ENCODE results near the gene PAK6. TPM values are rescaled to one million over a fixed set of nuclear protein-coding genes. Genes with fewer than 3 reads are reported as not detected.

Gene PAK6
- polyA plus RNA-seq, 1 donor from 2014 or later = 32.4 TPM

GRCh38 chr15:40273428-40273827 lies 34.6 kb downstream of the PAK6 start:
- H3K27me3 ChIP-seq (ENCODE audit: insufficient read depth, low read depth, low read length) = peaks cover 3% of the 10 kb centered on the region

GRCh38 chr15:40274350-40275274 lies 35.7 kb downstream of the PAK6 start:
- TF ChIP-seq SMC3 (conservative IDR thresholded peaks at IDR 0.05; ENCODE audit: poor library complexity) = peak; percentile 99
- TF ChIP-seq EZH2 (IDR thresholded peaks at IDR 0.05; ENCODE audit: borderline replicate concordance, insufficient read depth, low read length, poor library complexity, severe bottlenecking) = no peak
- TF ChIP-seq CTCF (IDR thresholded peaks at IDR 0.05; ENCODE audit: poor library complexity, severe bottlenecking) = peak; percentile 99
- peak; percentile 87 for TF ChIP-seq RAD21 (conservative IDR thresholded peaks at IDR 0.05)
- H3K27me3 ChIP-seq (ENCODE audit: insufficient read depth, low read depth, low read length) = peaks cover 15% of the 10 kb centered on the region

More at GRCh38 chr15:40273428-40273827, 34.6 kb downstream of the PAK6 start:
- Histone ChIP-seq H3K9ac (ENCODE audit: low read length) (no peak overlapping the region), H3K9me3 (ENCODE audit: low read length) (no peaks in the 10 kb centered on the region), H4K20me1 (ENCODE audit: insufficient read depth) (no peaks in the 10 kb centered on the region), H3K4me2 (ENCODE audit: low read length) (no peak overlapping the region), H3K79me2 (replicated peaks; ENCODE audit: insufficient read depth, low read length) (no peaks in the 10 kb centered on the region), H2AFZ (ENCODE audit: low read depth, low read length) (no peak overlapping the region), H3F3A (ENCODE audit: insufficient read depth, low read length, poor library complexity, severe bottlenecking) (no peaks in the 10 kb centered on the region), H3K27ac (ENCODE audit: low read length) (no peak overlapping the region), H3K4me3 (ENCODE audit: low read length) (no peak overlapping the region), H3K9me2 (ENCODE audit: insufficient read depth, low read length) (no peaks in the 10 kb centered on the region), H3K36me3 (ENCODE audit: insufficient read depth, low read length) (no peaks in the 10 kb centered on the region)
- TF ChIP-seq CTCF (IDR thresholded peaks at IDR 0.05; ENCODE audit: poor library complexity, severe bottlenecking) = no peak

GRCh38 chr15:40275523-40275922 lies 36.7 kb downstream of the PAK6 start:
- H3K4me2 ChIP-seq (ENCODE audit: low read length) = no peak overlapping the region
- no peak overlapping the region for H3K9ac ChIP-seq (ENCODE audit: low read length)
- no peaks in the 10 kb centered on the region for H3K79me2 ChIP-seq (replicated peaks; ENCODE audit: insufficient read depth, low read length)
- no peaks in the 10 kb centered on the region for H3K9me2 ChIP-seq (ENCODE audit: insufficient read depth, low read length)
- TF ChIP-seq EZH2 (IDR thresholded peaks at IDR 0.05; ENCODE audit: borderline replicate concordance, insufficient read depth, low read length, poor library complexity, severe bottlenecking) = no peak
- no peaks in the 10 kb centered on the region for H3K9me3 ChIP-seq (ENCODE audit: low read length)
- H3K4me3 ChIP-seq (ENCODE audit: low read length) = no peak overlapping the region
- no peaks in the 10 kb centered on the region for H4K20me1 ChIP-seq (ENCODE audit: insufficient read depth)
- H3K27ac ChIP-seq (ENCODE audit: low read length) = no peak overlapping the region
- H3K36me3 ChIP-seq (ENCODE audit: insufficient read depth, low read length) = no peaks in the 10 kb centered on the region
- no peaks in the 10 kb centered on the region for H3F3A ChIP-seq (ENCODE audit: insufficient read depth, low read length, poor library complexity, severe bottlenecking)
- no peak overlapping the region for H2AFZ ChIP-seq (ENCODE audit: low read depth, low read length)
- H3K27me3 ChIP-seq (ENCODE audit: insufficient read depth, low read depth, low read length) = peaks cover 24% of the 10 kb centered on the region

More at GRCh38 chr15:40274350-40275274, 35.7 kb downstream of the PAK6 start:
- Histone ChIP-seq H3K36me3 (ENCODE audit: insufficient read depth, low read length) (no peaks in the 10 kb centered on the region), H4K20me1 (ENCODE audit: insufficient read depth) (no peaks in the 10 kb centered on the region), H3K27ac (ENCODE audit: low read length) (no peak overlapping the region), H3K4me3 (ENCODE audit: low read length) (no peak overlapping the region), H3K79me2 (replicated peaks; ENCODE audit: insufficient read depth, low read length) (no peaks in the 10 kb centered on the region), H3K9ac (ENCODE audit: low read length) (no peak overlapping the region), H3K9me3 (ENCODE audit: low read length) (no peaks in the 10 kb centered on the region), H3F3A (ENCODE audit: insufficient read depth, low read length, poor library complexity, severe bottlenecking) (no peaks in the 10 kb centered on the region), H3K9me2 (ENCODE audit: insufficient read depth, low read length) (no peaks in the 10 kb centered on the region), H2AFZ (ENCODE audit: low read depth, low read length) (no peak overlapping the region), H3K4me2 (ENCODE audit: low read length) (no peak overlapping the region)

All from neural cell (in vitro differentiated cells).